HTERT RPE-1 (cell line): ENCODE data around the gene PRR33.
"Not testable (repeated sequence)": the region's sequence is repeated elsewhere in the genome, so short reads cannot be mapped to it uniquely, and the experiment has no call there.

ENCODE experiments used
- in situ Hi-C: fragments of 300-500 bp; cut with MboI; formaldehyde crosslinking; loops from 4 replicates; pipeline ENCODE4 v1.14.3; 2020; ENCODE audit warnings: low sequenced_read_pairs

Gene PRR33

GRCh38 chr11:1890856-1891830 lies 552 bp downstream of the PRR33 start:
- in situ Hi-C loops, result no loop called here

- in situ Hi-C loops, result no loop called here
Observed at GRCh38 chr11:1889941-1890855, 1.5 kb downstream of the PRR33 start.

- in situ Hi-C loops, result no loop called here
Observed at GRCh38 chr11:1889224-1889930, 2.3 kb downstream of the PRR33 start.

- in situ Hi-C loops, result no loop called here
Observed at GRCh38 chr11:1888811-1889210, 2.9 kb downstream of the PRR33 start.

GRCh38 chr11:1888347-1888753 lies 3.3 kb downstream of the PRR33 start:
- in situ Hi-C loops, result no loop called here

GRCh38 chr11:1887451-1888346 lies 4.0 kb downstream of the PRR33 start:
- in situ Hi-C loops, result no loop called here

GRCh38 chr11:1886551-1886950 lies 5.1 kb downstream of the PRR33 start:
- in situ Hi-C loops, result not testable (repeated sequence)

DNA sequence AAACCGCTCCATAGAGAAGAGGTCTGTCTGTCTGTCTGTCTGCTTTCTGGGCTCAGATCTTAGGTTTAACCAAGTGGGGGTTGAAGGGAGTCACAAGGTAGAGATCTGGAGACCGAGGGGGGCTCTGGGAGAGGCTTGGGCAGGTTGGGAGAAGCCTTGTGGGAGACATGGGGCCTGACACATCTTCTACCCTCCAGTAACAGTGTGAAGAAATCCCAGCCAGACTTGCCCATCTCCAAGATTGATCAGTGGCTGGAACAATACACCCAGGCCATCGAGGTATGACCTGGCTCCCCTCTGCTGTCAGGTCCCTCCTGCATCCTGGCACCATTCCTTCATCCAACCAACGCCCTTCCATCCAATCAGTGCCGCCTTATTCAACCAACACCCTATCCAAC lies 7.4 kb downstream of the PRR33 start:
- in situ Hi-C loops, result no loop called here

- in situ Hi-C loops, result no loop called here
Observed at GRCh38 chr11:1883346-1884302, 8.1 kb downstream of the PRR33 start.

DNA sequence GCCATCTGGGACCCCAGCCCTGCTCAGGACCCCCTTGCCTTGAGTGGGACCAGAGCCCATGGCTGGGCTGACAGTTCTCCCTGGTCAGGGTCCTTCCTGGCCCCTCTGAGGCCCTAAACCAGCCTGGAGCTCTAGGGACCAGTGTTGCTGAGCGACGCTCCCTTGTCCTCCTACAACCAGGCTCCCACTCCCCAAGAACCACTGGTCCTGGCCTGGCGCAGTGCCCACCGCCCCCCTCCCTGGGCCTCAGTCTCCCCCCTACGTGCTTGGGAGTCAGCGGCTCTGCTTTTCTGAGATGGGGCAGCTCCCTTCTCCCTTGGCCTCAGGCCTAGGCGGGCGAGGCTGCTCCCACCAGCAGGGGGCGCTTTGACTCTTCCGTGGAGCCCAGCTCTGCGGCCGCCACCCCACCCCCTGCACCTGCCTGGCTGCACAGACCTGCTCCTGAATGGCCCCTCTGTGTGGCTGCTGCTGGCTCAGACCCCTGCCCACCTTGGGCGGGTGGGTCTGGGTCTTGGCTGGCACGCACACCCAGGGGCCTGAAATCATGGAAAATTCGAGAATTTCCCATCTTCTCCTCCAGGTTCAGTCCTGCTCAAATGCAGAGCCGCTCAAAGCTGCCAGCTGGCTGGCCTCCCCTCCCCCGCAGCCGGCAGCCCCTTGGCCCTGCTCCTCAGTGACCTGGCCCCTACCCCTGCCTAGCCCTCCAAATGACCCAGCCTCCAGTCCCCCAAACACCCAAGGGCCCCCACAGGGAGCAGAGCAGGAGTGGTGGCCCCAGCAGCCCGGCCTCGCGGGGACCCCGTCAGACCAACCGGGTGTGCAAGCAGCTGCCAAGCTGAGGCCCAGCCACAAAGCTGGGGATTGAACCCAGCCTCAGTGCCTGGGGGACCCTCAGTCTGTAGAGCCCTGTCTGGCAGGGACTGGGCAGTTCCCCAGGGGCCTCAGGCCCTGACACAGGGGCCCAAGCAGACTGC lies 9.1 kb downstream of the PRR33 start:
- in situ Hi-C loops, result no loop called here

GRCh38 chr11:1881442-1882264 lies 10.0 kb downstream of the PRR33 start:
- in situ Hi-C loops, result no loop called here

GRCh38 chr11:1880746-1881441 lies 10.8 kb downstream of the PRR33 start:
- in situ Hi-C loops, result no loop called here

DNA sequence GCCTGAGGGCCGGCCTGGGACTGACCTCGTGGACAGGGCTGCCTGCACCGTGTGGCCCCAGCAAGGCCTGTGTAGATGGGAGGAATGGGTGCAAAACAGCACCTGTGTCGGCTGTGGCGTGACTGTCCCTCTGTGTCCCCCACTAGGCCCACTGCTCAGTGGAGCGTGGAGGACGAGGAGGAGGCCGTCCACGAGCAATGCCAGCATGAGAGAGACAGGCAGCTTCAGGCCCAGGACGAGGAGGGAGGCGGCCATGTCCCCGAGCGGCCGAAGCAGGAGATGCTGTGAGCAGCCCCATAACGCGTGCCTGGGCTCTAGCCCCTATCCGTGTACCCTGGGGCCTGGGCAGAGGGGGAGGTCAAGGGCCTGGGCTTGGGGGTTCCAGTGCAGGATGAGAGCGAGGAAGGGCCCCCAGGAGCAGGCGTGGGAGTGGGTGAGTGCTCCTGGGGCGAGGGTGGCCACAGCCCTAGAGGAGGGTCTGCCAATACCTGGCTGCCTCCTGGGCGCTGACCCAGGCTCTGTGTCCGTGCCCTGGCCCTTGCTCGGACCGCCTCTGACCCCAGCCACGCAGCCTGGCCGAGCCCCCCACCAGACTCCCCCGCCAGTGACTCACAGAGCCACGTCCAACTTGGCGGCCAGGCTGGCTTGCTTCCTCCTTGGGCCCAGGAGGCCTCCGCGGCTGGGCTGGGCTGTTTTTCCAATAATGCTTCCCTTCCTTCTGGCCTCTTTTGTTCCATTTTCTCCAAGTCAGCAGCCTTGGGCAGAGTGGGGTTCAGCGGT lies 11.6 kb downstream of the PRR33 start:
- in situ Hi-C loops, result no loop called here

DNA sequence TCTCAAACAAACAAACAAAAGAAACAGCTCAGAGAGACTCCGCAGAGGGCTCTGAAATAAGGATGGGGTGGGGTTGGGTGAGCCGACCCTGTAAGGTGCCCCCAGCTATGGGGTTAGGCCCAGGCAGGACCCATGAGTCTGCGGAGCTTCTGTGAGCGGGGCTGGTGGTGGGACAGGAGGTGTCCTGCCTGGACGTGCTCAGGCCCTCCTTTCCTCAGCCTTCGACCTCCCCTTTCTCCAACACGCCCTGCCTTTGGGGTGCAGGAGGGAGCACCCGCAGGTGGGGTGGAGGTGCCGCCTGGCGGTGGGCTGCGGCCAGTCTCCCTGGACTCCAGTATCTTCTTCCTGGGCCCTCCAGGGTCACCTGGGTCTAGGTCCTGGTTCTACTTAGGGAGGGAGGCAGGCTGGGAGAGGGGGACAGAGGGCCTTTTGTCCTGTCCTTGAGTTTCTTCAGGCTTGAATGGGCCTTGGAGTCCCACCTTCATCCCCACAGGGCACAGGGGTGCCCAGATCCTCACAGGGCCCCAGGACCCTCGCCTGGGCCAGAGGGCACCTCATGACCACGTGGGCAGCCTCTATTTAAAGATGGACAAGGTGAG lies 12.3 kb downstream of the PRR33 start:
- in situ Hi-C loops, result no loop called here
